Caki2 (cell line): ENCODE data around the gene STK10. TPM values are rescaled to one million over a fixed set of nuclear protein-coding genes. Genes with fewer than 3 reads are reported as not detected.
"Not testable (repeated sequence)": the region's sequence is repeated elsewhere in the genome, so short reads cannot be mapped to it uniquely, and the experiment has no call there.

Experiments
- DNase-seq: peaks from one replicate; pipeline ENCODE4 v3.0.0-alpha.2; 2015; ENCODE audit warnings: low read depth
- in situ Hi-C: cut with HindIII; loops from 2 replicates; pipeline ENCODE4 v1.10.0; 2016; ENCODE audit warnings: low sequenced_read_pairs, low pct_unique_long_range_greater_than_20kb, mixed read lengths
- total RNA-seq: library from RNA; depleted of rRNA; stranded (reverse); fragments of >200 nt; shearing (Covaris generic); gene quantifications from 2 replicates; pipeline ENCODE4 v1.2.3, GENCODE V29; 2014; ENCODE audit warnings: low replicate concordance

The STK10 gene
- total RNA-seq, 1 experiment from 2014 or later, result 4.0 TPM

- DNase-seq, result peak; percentile 22
- in situ Hi-C loops, result not testable (repeated sequence)
Observed at GRCh38 chr5:172020110-172020786, 167.8 kb downstream of the STK10 start.

GRCh38 chr5:172015346-172015745, 172.7 kb downstream of the STK10 start:
- in situ Hi-C loops, result no loop called here
- no peak for DNase-seq

GRCh38 chr5:172010278-172010677, 177.7 kb downstream of the STK10 start:
- peak; percentile 48 for DNase-seq

GRCh38 chr5:172009536-172010270, 178.3 kb downstream of the STK10 start:
- in situ Hi-C loops, result no loop called here
- peak; percentile 82 for DNase-seq

More at GRCh38 chr5:172010278-172010677, 177.7 kb downstream of the STK10 start:
- in situ Hi-C loops, result no loop called here

- in situ Hi-C loops, result no loop called here
- DNase-seq, result peak; percentile 93
Observed at GRCh38 chr5:172008689-172009141, 179.3 kb downstream of the STK10 start.

- in situ Hi-C loops, result no loop called here
- peak; percentile 65 for DNase-seq
Observed at GRCh38 chr5:172008111-172008455, 179.9 kb downstream of the STK10 start.

- no peak for DNase-seq
- in situ Hi-C loops, result no loop called here
Observed at GRCh38 chr5:172007175-172008110, 180.6 kb downstream of the STK10 start.

- DNase-seq, result peak; percentile 98
- in situ Hi-C loops, result no loop called here
Observed at GRCh38 chr5:172006321-172007174, 181.5 kb downstream of the STK10 start, which contains the start of gene FBXW11. TSS of gene FBXW11 (minus strand) at chr5:172006638. CDS start at chr5:172006502, 136 bp downstream.

- in situ Hi-C loops, result no loop called here
- DNase-seq, result peak; percentile 57
Observed at GRCh38 chr5:172005708-172006320, 182.2 kb downstream of the STK10 start.

GRCh38 chr5:172004824-172005237, 183.2 kb downstream of the STK10 start:
- in situ Hi-C loops, result no loop called here
- peak; percentile 62 for DNase-seq

GRCh38 chr5:172003746-172004145, 184.3 kb downstream of the STK10 start:
- in situ Hi-C loops, result no loop called here
- DNase-seq, result no peak

- in situ Hi-C loops, result no loop called here
- DNase-seq, result peak; percentile 27
Observed at GRCh38 chr5:172002840-172003512, 185.0 kb downstream of the STK10 start.

GRCh38 chr5:172002310-172002709, 185.7 kb downstream of the STK10 start:
- peak; percentile 40 for DNase-seq
- in situ Hi-C loops, result no loop called here

- in situ Hi-C loops, result no loop called here
- DNase-seq, result no peak
Observed at GRCh38 chr5:171999877-172000276, 188.1 kb downstream of the STK10 start.

GRCh38 chr5:171999100-171999499, 188.9 kb downstream of the STK10 start:
- in situ Hi-C loops, result no loop called here
- DNase-seq, result no peak

- in situ Hi-C loops, result no loop called here
Observed at GRCh38 chr5:171997011-171997410, 191.0 kb downstream of the STK10 start.

GRCh38 chr5:171992813-171993212, 195.2 kb downstream of the STK10 start:
- in situ Hi-C loops, result no loop called here
- DNase-seq, result no peak

More at GRCh38 chr5:171997011-171997410, 191.0 kb downstream of the STK10 start:
- no peak for DNase-seq
